DMS153 treated with DMSO at 0.1 percent for 48 hours (cell line): ENCODE data around the gene ADAMTSL1.
A peak's percentile ranks its signal among the peaks of the same experiment; 100 is the strongest.
"Not testable (repeated sequence)": the region's sequence is repeated elsewhere in the genome, so short reads cannot be mapped to it uniquely, and the experiment has no call there.

ENCODE experiments used
- DNase-seq: peaks from one replicate; lab custom pipeline; 2025; ENCODE audit not compliant: unreplicated experiment; lab: John Stamatoyannopoulos, UW

Gene ADAMTSL1

GRCh38 chr9:18922161-18922885, 448.4 kb downstream of the ADAMTSL1 start:
- DNase-seq, result no peak

GRCh38 chr9:18923167-18923566, 449.2 kb downstream of the ADAMTSL1 start:
- no peak for DNase-seq

- DNase-seq, result no peak
Observed at GRCh38 chr9:18923671-18924430, 449.9 kb downstream of the ADAMTSL1 start.

- DNase-seq, result no peak
Observed at GRCh38 chr9:18925880-18926279, 451.9 kb downstream of the ADAMTSL1 start.

- DNase-seq, result no peak
Observed at GRCh38 chr9:18926513-18926912, 452.6 kb downstream of the ADAMTSL1 start.

- no peak for DNase-seq
Observed at GRCh38 chr9:18928711-18929110, 454.8 kb downstream of the ADAMTSL1 start.

- DNase-seq, result not testable (repeated sequence)
Observed at GRCh38 chr9:18930611-18931010, 456.7 kb downstream of the ADAMTSL1 start.

GRCh38 chr9:18935541-18935940, 461.6 kb downstream of the ADAMTSL1 start:
- DNase-seq, result no peak

- no peak for DNase-seq
Observed at GRCh38 chr9:18936094-18936871, 462.3 kb downstream of the ADAMTSL1 start.

- no peak for DNase-seq
Observed at GRCh38 chr9:18939943-18940342, 466.0 kb downstream of the ADAMTSL1 start.

- no peak for DNase-seq
Observed at GRCh38 chr9:18941060-18941740, 467.2 kb downstream of the ADAMTSL1 start.

- DNase-seq, result no peak
Observed at GRCh38 chr9:18942801-18943200, 468.8 kb downstream of the ADAMTSL1 start.

- DNase-seq, result peak; percentile 4
Observed at GRCh38 chr9:18947892-18948339, 474.0 kb downstream of the ADAMTSL1 start.

GRCh38 chr9:18951936-18952335, 478.0 kb downstream of the ADAMTSL1 start:
- DNase-seq, result no peak

GRCh38 chr9:18955626-18956025, 481.7 kb downstream of the ADAMTSL1 start:
- DNase-seq, result no peak
